H1 (cell line): ENCODE data around the gene TAMALIN. TPM values are rescaled to one million over a fixed set of nuclear protein-coding genes. Genes with fewer than 3 reads are reported as not detected.

Experiments used
- CTCF ChIA-PET: fragments of 300-600 bp; sonication (Branson Sonifier 250); formaldehyde crosslinking; loops from one replicate; lab custom pipeline; 2021; ENCODE audit not compliant: partially characterized antibody; lab: Charles Lee
- POLR2A ChIA-PET: fragments of 300-600 bp; sonication (Branson Sonifier 250); formaldehyde crosslinking; loops from one replicate; lab custom pipeline; 2021; ENCODE audit warnings: inconsistent platforms; ENCODE audit not compliant: partially characterized antibody; lab: Charles Lee
- DNase-seq, 2 experiments: peaks; one replicate each; pipeline versions ENCODE4 v3.0.0 to v3.0.0-alpha.2; 2010 to 2022; ENCODE audit warnings: low spot score in 2 of 2, low read depth in 1 of 2, mixed read lengths in 1 of 2
- FAIRE-seq: peaks from 2 replicates; lab custom pipeline; 2011; peaks lifted over from hg19 to GRCh38; lab: Jason Lieb, UNC
- H2AFZ ChIP-seq: 2 replicates; pipeline ENCODE4 v1.8.1; 2012; ENCODE audit warnings: low read length, inconsistent platforms
- H2AK5ac ChIP-seq: 2 replicates; pipeline ENCODE4 v1.6.1; 2013; ENCODE audit warnings: low read depth, low read length
- H2BK120ac ChIP-seq: replicated peaks from 2 replicates; pipeline ENCODE3; 2013; ENCODE audit warnings: low read depth, low read length, inconsistent platforms
- H2BK12ac ChIP-seq: 2 replicates; pipeline ENCODE4 v1.6.1; 2013; ENCODE audit warnings: low read depth, low read length
- H2BK15ac ChIP-seq: 2 replicates; pipeline ENCODE4 v1.6.1; 2013; ENCODE audit warnings: low read length
- H2BK20ac ChIP-seq: 2 replicates; pipeline ENCODE4 v1.6.1; 2013; ENCODE audit warnings: low read length
- H2BK5ac ChIP-seq: 2 replicates; pipeline ENCODE4 v1.6.1; 2013; ENCODE audit warnings: low read depth, low read length
- H3K14ac ChIP-seq: 2 replicates; pipeline ENCODE4 v1.6.1; 2013; ENCODE audit warnings: inconsistent platforms; ENCODE audit not compliant: insufficient read length
- H3K18ac ChIP-seq: 2 replicates; pipeline ENCODE4 v1.6.1; 2013; ENCODE audit warnings: low read length; ENCODE audit errors: extremely low read depth
- H3K23ac ChIP-seq: 2 replicates; pipeline ENCODE4 v1.6.1; 2013; ENCODE audit warnings: inconsistent platforms; ENCODE audit not compliant: insufficient read length
- H3K23me2 ChIP-seq: 2 replicates; pipeline ENCODE4 v1.6.1; 2013; ENCODE audit warnings: low read depth, low read length
- H3K27ac ChIP-seq: 2 replicates; pipeline ENCODE4 v1.6.1; 2011; ENCODE audit warnings: low read depth, low read length, inconsistent platforms
- H3K27me3 ChIP-seq, 4 experiments: replicated peaks in 1 of 4; 1 replicate in 1 of 4; 2 replicates in 3 of 4; pipeline versions ENCODE4 v1.6.1 to v1.8.1; 2011 to 2013; ENCODE audit warnings: low read length in 3 of 4, mild to moderate bottlenecking in 3 of 4, inconsistent platforms in 2 of 4, mixed read lengths in 2 of 4, moderate library complexity in 1 of 4; ENCODE audit not compliant: control insufficient read depth in 3 of 4, insufficient read depth in 3 of 4; ENCODE audit errors: extremely low read depth in 1 of 4
- H3K36me3 ChIP-seq, 4 experiments: 2 replicates each; pipeline versions ENCODE4 v1.6.1 to v1.8.1; 2011 to 2013; ENCODE audit warnings: mild to moderate bottlenecking in 4 of 4, low read length in 3 of 4, moderate library complexity in 2 of 4, control low read depth in 1 of 4, inconsistent platforms in 1 of 4; ENCODE audit not compliant: insufficient read depth in 4 of 4, control insufficient read depth in 2 of 4
- H3K4ac ChIP-seq: replicated peaks from 2 replicates; pipeline ENCODE3; 2013; ENCODE audit warnings: low read length, low read depth, mixed read lengths, inconsistent platforms; ENCODE audit not compliant: insufficient read length
- H3K4me1 ChIP-seq, 4 experiments: replicated peaks in 1 of 4; 1 replicate in 1 of 4; 2 replicates in 3 of 4; pipeline versions ENCODE4 v1.6.1 to v1.8.1; 2011 to 2013; ENCODE audit warnings: low read length in 3 of 4, inconsistent platforms in 2 of 4, mixed read lengths in 1 of 4; ENCODE audit not compliant: insufficient read depth in 4 of 4, control insufficient read depth in 3 of 4
- H3K4me2 ChIP-seq, 2 experiments: 2 replicates each; pipeline versions ENCODE4 v1.6.1 to v1.8.1; 2011 to 2013; ENCODE audit warnings: low read depth in 2 of 2, low read length in 2 of 2, control low read depth in 1 of 2, inconsistent platforms in 1 of 2, mild to moderate bottlenecking in 1 of 2; ENCODE audit not compliant: insufficient read depth in 1 of 2
- H3K4me3 ChIP-seq, 4 experiments: fragments of 200-600, 300-600 bp in 1 of 4; sonication (generic), shearing (Covaris generic), sonication (Bioruptor Twin) in 1 of 4; 2 replicates each; pipeline versions ENCODE4 v1.5.1 to v1.8.1; 2011 to 2016; ENCODE audit warnings: low read length in 4 of 4, low read depth in 3 of 4, control low read depth in 2 of 4, inconsistent platforms in 2 of 4, mild to moderate bottlenecking in 2 of 4, mixed read lengths in 1 of 4, moderate library complexity in 1 of 4; ENCODE audit not compliant: insufficient read depth in 2 of 4; ENCODE audit errors: extremely low read depth in 1 of 4
- H3K56ac ChIP-seq: replicated peaks from 2 replicates; pipeline ENCODE3; 2013; ENCODE audit warnings: low read depth, mild to moderate bottlenecking, mixed read lengths, low read length, inconsistent platforms; ENCODE audit not compliant: insufficient read length
- H3K79me1 ChIP-seq: 2 replicates; pipeline ENCODE4 v1.6.1; 2013; ENCODE audit warnings: low read depth, low read length, control low read depth
- H3K79me2 ChIP-seq, 2 experiments: 2 replicates each; pipeline versions ENCODE4 v1.6.1 to v1.8.1; 2012 to 2013; ENCODE audit warnings: low read length in 2 of 2, mild to moderate bottlenecking in 2 of 2, inconsistent platforms in 1 of 2; ENCODE audit not compliant: insufficient read depth in 2 of 2, control insufficient read depth in 1 of 2
- H3K9ac ChIP-seq, 4 experiments: replicated peaks in 1 of 4; 1 replicate in 1 of 4; 2 replicates in 3 of 4; pipeline versions ENCODE4 v1.6.1 to v1.8.1; 2011 to 2013; ENCODE audit warnings: low read depth in 3 of 4, low read length in 3 of 4, control low read depth in 2 of 4, mild to moderate bottlenecking in 2 of 4, moderate library complexity in 2 of 4, inconsistent platforms in 1 of 4; ENCODE audit errors: extremely low read depth in 1 of 4
- H3K9me3 ChIP-seq, 2 experiments: 2 replicates each; pipeline versions ENCODE4 v1.6.1 to v1.8.1; 2012 to 2013; ENCODE audit warnings: mild to moderate bottlenecking in 2 of 2, moderate library complexity in 2 of 2, control low read depth in 1 of 2, inconsistent platforms in 1 of 2, low read depth in 1 of 2, low read length in 1 of 2, mixed read lengths in 1 of 2; ENCODE audit not compliant: insufficient read depth in 2 of 2
- H4K20me1 ChIP-seq, 2 experiments: replicated peaks in 1 of 2; 2 replicates each; pipeline versions ENCODE3 to v1.8.1; 2011 to 2013; ENCODE audit warnings: inconsistent platforms in 2 of 2, low read length in 2 of 2, mild to moderate bottlenecking in 1 of 2; ENCODE audit not compliant: insufficient read depth in 2 of 2, control insufficient read depth in 1 of 2
- H4K5ac ChIP-seq: 2 replicates; pipeline ENCODE4 v1.6.1; 2013; ENCODE audit warnings: low read length, low read depth, mixed read lengths, inconsistent platforms; ENCODE audit not compliant: insufficient read length
- H4K8ac ChIP-seq: 2 replicates; pipeline ENCODE4 v1.8.0; 2013; ENCODE audit warnings: mild to moderate bottlenecking, moderate library complexity, low read length, inconsistent platforms; ENCODE audit not compliant: insufficient read depth; ENCODE audit errors: extremely low read depth
- H4K91ac ChIP-seq: replicated peaks from 2 replicates; pipeline ENCODE3; 2013; ENCODE audit warnings: low read length, mixed read lengths, inconsistent platforms; ENCODE audit not compliant: insufficient read length
- CHD2 ChIP-seq: IDR thresholded peaks from 2 replicates; pipeline ENCODE4 v1.6.1; 2012; ENCODE audit warnings: low read length, improper control_type of control experiment
- WGBS, 2 experiments: shearing (Covaris generic) in 1 of 2; methylation state at CpG; one replicate each; pipeline versions ENCODE4 v1.1.6 to v1.1.7; 2013 to 2015; ENCODE audit warnings: low lambda C conversion rate in 2 of 2, mixed read lengths in 2 of 2, inconsistent platforms in 1 of 2, low coverage in 1 of 2, missing lambda C conversion rate in 1 of 2; ENCODE audit not compliant: insufficient replicate concordance in 2 of 2, insufficient coverage in 1 of 2, insufficient read length in 1 of 2; ENCODE audit errors: extremely low coverage in 1 of 2, missing lambda C conversion rate in 1 of 2; 5-methylcytosine and 5-hydroxymethylcytosine counted together
- polyA plus RNA-seq, 7 experiments: library from polyadenylated mRNA; depleted of rRNA in 3 of 7; stranded (reverse) in 5 of 7; unstranded in 2 of 7; fragments of >200 nt in 5 of 7; fragments of 200-250 nt in 2 of 7; gene quantifications; 1 replicate in 5 of 7; 2 replicates in 1 of 7; 4 replicates in 1 of 7; pipeline versions ENCODE4 v1.2.1 to v1.2.3, GENCODE V29; 2011 to 2013; ENCODE audit warnings: missing spikeins in 2 of 7, mixed read lengths in 2 of 7
- total RNA-seq: library from RNA; stranded (reverse); fragmentation: NEBNext Ultra II Directional; extraction: Animal tissue kit (Norgen Biotek cat#: 25700); gene quantifications from 2 replicates; pipeline ENCODE4 v1.2.1, GENCODE V29; 2021

Gene TAMALIN
- total and polyA plus RNA-seq, 2 of the 8 experiments (the other 6 are each of a cell fraction or from before 2014, with no cell fraction given) = 2.6 to 4.9 TPM

DNA sequence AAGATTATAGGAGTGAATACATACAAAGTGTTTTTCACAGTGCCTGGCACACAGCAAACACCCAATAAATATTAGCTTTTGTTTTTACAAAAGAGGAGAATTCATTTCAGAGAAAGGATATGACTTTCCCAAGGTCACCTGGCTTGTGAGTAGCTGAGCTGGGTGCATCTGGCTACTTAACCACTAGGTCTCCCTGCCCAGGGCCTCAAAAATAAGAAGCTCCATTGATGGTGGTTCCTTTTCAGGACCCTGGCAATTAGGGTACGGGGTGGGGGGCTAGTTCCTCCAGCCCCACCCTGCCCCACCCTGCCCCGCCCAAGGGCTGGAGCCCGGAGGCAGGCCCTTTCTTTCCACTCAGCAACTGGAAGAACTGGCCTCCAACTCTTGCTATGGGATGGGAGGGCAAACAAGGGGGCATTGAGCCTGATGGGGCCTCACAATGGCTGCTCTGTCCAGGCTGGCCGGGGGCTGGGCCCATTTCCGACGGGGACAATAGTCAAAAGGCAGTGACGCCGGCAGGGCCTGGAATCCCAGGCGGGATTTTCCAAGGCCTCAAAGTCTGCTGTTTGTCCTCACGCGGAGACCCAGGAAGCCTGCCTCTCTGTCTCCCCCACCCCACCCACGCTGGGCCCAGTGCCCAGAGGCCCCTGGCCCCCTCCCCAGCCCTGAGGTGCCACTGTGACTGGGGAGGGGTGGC lies 54.9 kb downstream of the TAMALIN start:
- Histone ChIP-seq H3K4ac (no peak overlapping the region), H3K27me3 (peaks cover 0 to 2% (median 0%) of the 10 kb centered on the region in 4 experiments; a peak in 2 of 7 replicates), H3K27ac (no peak overlapping the region), H2BK20ac (no peak overlapping the region), H2BK5ac (no peak overlapping the region), H3K79me1 (no peaks in the 10 kb centered on the region), H3K56ac (no peak overlapping the region), H4K91ac (no peak overlapping the region), H4K20me1 (peaks cover 0 to 3% of the 10 kb centered on the region in 2 experiments), H3K4me2 (no peak overlapping the region), H4K5ac (no peak overlapping the region), H3K36me3 (peaks cover 0 to 6% (median 4%) of the 10 kb centered on the region in 4 experiments; a peak in 4 of 8 replicates), H2AFZ (no peak overlapping the region), H4K8ac (no peak overlapping the region), H2AK5ac (no peak overlapping the region), H2BK120ac (no peak overlapping the region), H3K18ac (no peak overlapping the region), H3K23ac (no peak overlapping the region), H3K23me2 (no peaks in the 10 kb centered on the region), H3K14ac (no peak overlapping the region), H3K4me1 (no peaks in the 10 kb centered on the region; a peak in 1 of 7 replicates), H3K79me2 (no peaks in the 10 kb centered on the region), H2BK12ac (no peak overlapping the region), H3K9me3 (no peaks in the 10 kb centered on the region), H3K4me3 (no peak overlapping the region), H2BK15ac (no peak overlapping the region), H3K9ac (no peak overlapping the region)
- no peak for TF ChIP-seq CHD2
- DNase-seq (no peak), FAIRE-seq (no peak)
- WGBS, 2 experiments = 81% methylated on average over 12 of the region's 12 CpGs; no CpG with 5 or more reads in 1 of the 2 experiments
- POLR2A ChIA-PET = interaction anchor here (0.7 to 3.0 kb wide), 10 partner anchors 8 to 58 kb away, joined by 3 to 8 read pairs (median 4); partner anchors contain the start of genes ATG101 and NR4A1
- CTCF ChIA-PET = interaction anchor here (0.9 to 34.1 kb wide), 15 partner anchors 8 to 60 kb away, joined by 3 to 1022 read pairs (median 5); partner anchors contain the start of genes ATG101 and SMIM41
